GM18502 (cell line): ENCODE results near the gene ADAMTS16.

Experiments used
- ATAC-seq: cut with Tn5 transposase; IDR thresholded peaks from one replicate; pipeline ENCODE4 v1.9.1; 2021; ENCODE audit warnings: mild to moderate bottlenecking; ENCODE audit not compliant: unreplicated experiment, poor library complexity

ADAMTS16 gene

GRCh38 chr5:5276430-5276829 lies 136.3 kb downstream of the ADAMTS16 start:
- ATAC-seq, result no peak

GRCh38 chr5:5276951-5277517 lies 136.9 kb downstream of the ADAMTS16 start:
- no peak for ATAC-seq

GRCh38 chr5:5278201-5278814 lies 138.2 kb downstream of the ADAMTS16 start:
- no peak for ATAC-seq

GRCh38 chr5:5278815-5279381 lies 138.8 kb downstream of the ADAMTS16 start:
- ATAC-seq, result no peak

- ATAC-seq, result no peak
Observed at GRCh38 chr5:5285906-5286305, 145.8 kb downstream of the ADAMTS16 start.

GRCh38 chr5:5287419-5287818 lies 147.3 kb downstream of the ADAMTS16 start:
- ATAC-seq, result no peak

GRCh38 chr5:5288201-5288600 lies 148.1 kb downstream of the ADAMTS16 start:
- no peak for ATAC-seq

GRCh38 chr5:5289537-5289936 lies 149.4 kb downstream of the ADAMTS16 start:
- ATAC-seq, result no peak

GRCh38 chr5:5290674-5291334 lies 150.7 kb downstream of the ADAMTS16 start:
- ATAC-seq, result no peak

GRCh38 chr5:5291357-5291756 lies 151.2 kb downstream of the ADAMTS16 start:
- ATAC-seq, result no peak

- no peak for ATAC-seq
Observed at GRCh38 chr5:5293029-5293428, 152.9 kb downstream of the ADAMTS16 start.

GRCh38 chr5:5294429-5294828 lies 154.3 kb downstream of the ADAMTS16 start:
- ATAC-seq, result no peak

GRCh38 chr5:5295351-5295750 lies 155.2 kb downstream of the ADAMTS16 start:
- ATAC-seq, result no peak

- ATAC-seq, result no peak
Observed at GRCh38 chr5:5296051-5296450, 155.9 kb downstream of the ADAMTS16 start.

- no peak for ATAC-seq
Observed at GRCh38 chr5:5297432-5298067, 157.4 kb downstream of the ADAMTS16 start.

- ATAC-seq, result no peak
Observed at GRCh38 chr5:5298068-5298633, 158.0 kb downstream of the ADAMTS16 start.

GRCh38 chr5:5298841-5299541 lies 158.9 kb downstream of the ADAMTS16 start:
- ATAC-seq, result no peak

GRCh38 chr5:5301176-5301575 lies 161.0 kb downstream of the ADAMTS16 start:
- ATAC-seq, result no peak

GRCh38 chr5:5302201-5302600 lies 162.1 kb downstream of the ADAMTS16 start:
- ATAC-seq, result no peak

GRCh38 chr5:5303242-5303641 lies 163.1 kb downstream of the ADAMTS16 start:
- ATAC-seq, result no peak
